GM13977 (cell line): Measurements from ENCODE around the gene PTPRG.

Experiments used
- DNase-seq: peaks from one replicate; pipeline ENCODE4 v3.0.0; 2012; ENCODE audit warnings: low spot score
- CTCF ChIP-seq: IDR thresholded peaks from 2 replicates; pipeline ENCODE4 v1.5.1; 2012; ENCODE audit warnings: mild to moderate bottlenecking, control low read depth; ENCODE audit not compliant: insufficient read depth; ENCODE audit errors: extremely low read depth, missing control alignments
- in situ Hi-C: fragments of 300-500 bp; cut with MboI; formaldehyde crosslinking; loops from one replicate; pipeline ENCODE4 v1.12.0; 2022; ENCODE audit warnings: low sequenced_read_pairs, low pct_unique_long_range_greater_than_20kb, mixed read lengths, inconsistent platforms; ENCODE audit not compliant: unreplicated experiment

PTPRG gene

GRCh38 chr3:61957259-61957658, 395.9 kb downstream of the PTPRG start:
- DNase-seq = no peak
- in situ Hi-C loops = no loop called here
- no peak for TF ChIP-seq CTCF

- in situ Hi-C loops = no loop called here
- TF ChIP-seq CTCF = no peak
- DNase-seq = no peak
These were observed 399.6 kb downstream of the PTPRG start for GRCh38 chr3:61960976-61961375.

GRCh38 chr3:61961900-61962299, 400.5 kb downstream of the PTPRG start:
- TF ChIP-seq CTCF = no peak
- in situ Hi-C loops = no loop called here
- no peak for DNase-seq

GRCh38 chr3:61964566-61964965, 403.2 kb downstream of the PTPRG start:
- no peak for DNase-seq
- no peak for TF ChIP-seq CTCF
- in situ Hi-C loops = no loop called here

GRCh38 chr3:61965770-61966131, 404.4 kb downstream of the PTPRG start:
- no peak for DNase-seq
- in situ Hi-C loops = no loop called here
- TF ChIP-seq CTCF = no peak

GRCh38 chr3:61966200-61966599, 404.8 kb downstream of the PTPRG start:
- in situ Hi-C loops = no loop called here
- TF ChIP-seq CTCF = no peak
- no peak for DNase-seq

GRCh38 chr3:61967019-61967418, 405.6 kb downstream of the PTPRG start:
- in situ Hi-C loops = no loop called here
- no peak for DNase-seq
- TF ChIP-seq CTCF = no peak
